RWPE2 (cell line): ENCODE data around the gene TMEM54.

Experiments used
- ATAC-seq: fragments of 200-7000 bp; cut with Tn5 transposase; 3 replicates; pipeline ENCODE4 v1.9.1; 2021; ENCODE audit warnings: low read depth
- DNase-seq: peaks from one replicate; pipeline ENCODE4 v3.0.0-alpha.2; 2020; ENCODE audit warnings: low spot score
- H3K27ac ChIP-seq: fragments of 450-650 bp; 2 replicates; pipeline ENCODE4 v1.5.1; 2017; ENCODE audit warnings: mild to moderate bottlenecking; ENCODE audit not compliant: poor library complexity, severe bottlenecking
- H3K27me3 ChIP-seq: fragments of 250-450 bp; sonication (Bioruptor Pico); 2 replicates; pipeline ENCODE4 v1.5.1; 2021; ENCODE audit warnings: mild to moderate bottlenecking, moderate library complexity; ENCODE audit not compliant: insufficient read depth, poor library complexity, severe bottlenecking
- H3K36me3 ChIP-seq: fragments of 250-450 bp; sonication (Bioruptor Pico); 2 replicates; pipeline ENCODE4 v1.5.1; 2020; ENCODE audit warnings: low read depth, mild to moderate bottlenecking, moderate library complexity
- H3K4me1 ChIP-seq: fragments of 250-450 bp; sonication (Bioruptor Pico); 2 replicates; pipeline ENCODE4 v1.5.1; 2021; ENCODE audit warnings: mild to moderate bottlenecking, moderate library complexity; ENCODE audit not compliant: insufficient read depth, poor library complexity, severe bottlenecking
- H3K4me3 ChIP-seq: fragments of 250-450 bp; sonication (Bioruptor Pico); 2 replicates; pipeline ENCODE4 v1.5.1; 2021; ENCODE audit warnings: mild to moderate bottlenecking, moderate library complexity; ENCODE audit not compliant: severe bottlenecking
- H3K9me3 ChIP-seq: fragments of 250-450 bp; sonication (Bioruptor Pico); 2 replicates; pipeline ENCODE4 v1.5.1; 2021; ENCODE audit warnings: mild to moderate bottlenecking, moderate library complexity; ENCODE audit not compliant: severe bottlenecking
- CTCF ChIP-seq: fragments of 450-650 bp; IDR thresholded peaks from one replicate; pipeline ENCODE4 v1.5.1; 2017; ENCODE audit warnings: mild to moderate bottlenecking, moderate library complexity; ENCODE audit not compliant: poor library complexity, severe bottlenecking

The TMEM54 gene, protein sequence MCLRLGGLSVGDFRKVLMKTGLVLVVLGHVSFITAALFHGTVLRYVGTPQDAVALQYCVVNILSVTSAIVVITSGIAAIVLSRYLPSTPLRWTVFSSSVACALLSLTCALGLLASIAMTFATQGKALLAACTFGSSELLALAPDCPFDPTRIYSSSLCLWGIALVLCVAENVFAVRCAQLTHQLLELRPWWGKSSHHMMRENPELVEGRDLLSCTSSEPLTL

GRCh38 chr1:32900956-32901822 is at the start of gene TMEM54:
TMEM54 (minus strand) TSS chr1:32901389; CDS start chr1:32901238, 151 bp downstream.
- peak; percentile 49 for DNase-seq
- Histone ChIP-seq H3K9me3 (no peaks in the 10 kb centered on the region), H3K27me3 (no peaks in the 10 kb centered on the region)

GRCh38 chr1:32949519-32949918 is 48.3 kb upstream of the TMEM54 start:
- H3K27ac ChIP-seq = peak overlapping the region; percentile 19
- no peak for ATAC-seq
- peaks cover 34% of the 10 kb centered on the region for H3K4me1 ChIP-seq
- TF ChIP-seq CTCF = no peak
- H3K36me3 ChIP-seq = peaks cover 49% of the 10 kb centered on the region
- H3K27me3 ChIP-seq = no peaks in the 10 kb centered on the region
- no peak for DNase-seq
- no peak overlapping the region for H3K4me3 ChIP-seq
- no peaks in the 10 kb centered on the region for H3K9me3 ChIP-seq

More at GRCh38 chr1:32900956-32901822, at the start of gene TMEM54:
- H3K27ac ChIP-seq = no peak within 1 kb of the TSS
- peak; percentile 58 for ATAC-seq
- H3K4me3 ChIP-seq = peak within 1 kb of the TSS; percentile 81
- no peaks in the 10 kb centered on the region for H3K36me3 ChIP-seq
- TF ChIP-seq CTCF = peak; percentile 22
- no peaks in the 10 kb centered on the region for H3K4me1 ChIP-seq

GRCh38 chr1:32948905-32949304 is 47.7 kb upstream of the TMEM54 start:
- Histone ChIP-seq H3K36me3 (peaks cover 55% of the 10 kb centered on the region), H3K9me3 (no peaks in the 10 kb centered on the region), H3K27me3 (no peaks in the 10 kb centered on the region), H3K27ac (peak overlapping the region; percentile 19), H3K4me1 (peaks cover 28% of the 10 kb centered on the region), H3K4me3 (no peak overlapping the region)
- TF ChIP-seq CTCF = no peak
- no peak for ATAC-seq
- DNase-seq = no peak

GRCh38 chr1:32948390-32948722 is 47.2 kb upstream of the TMEM54 start:
- H3K4me3 ChIP-seq = no peak overlapping the region
- H3K4me1 ChIP-seq = peaks cover 23% of the 10 kb centered on the region
- no peaks in the 10 kb centered on the region for H3K27me3 ChIP-seq
- no peak for TF ChIP-seq CTCF
- H3K9me3 ChIP-seq = no peaks in the 10 kb centered on the region
- peaks cover 60% of the 10 kb centered on the region for H3K36me3 ChIP-seq
- DNase-seq (no peak), ATAC-seq (no peak)
- peak overlapping the region; percentile 19 for H3K27ac ChIP-seq
